PC-3 (cell line): ENCODE measurements around the gene MAP3K8. TPM values are rescaled to one million over a fixed set of nuclear protein-coding genes. Genes with fewer than 3 reads are reported as not detected.

Experiments used
- ATAC-seq: fragments of 200-7000 bp; cut with Tn5 transposase; 2 replicates; pipeline ENCODE4 v1.9.1; 2020; ENCODE audit warnings: mild to moderate bottlenecking, moderate library complexity
- BruUV-seq: library from RNA; stranded (reverse); fragments of 400-500 nt; replicated peaks from 2 replicates; lab custom pipeline; 2021; lab: Mats Ljungman, UMichigan
- CTCF ChIA-PET: fragments of 300-600 bp; sonication (Branson Sonifier 250); formaldehyde crosslinking; loops from one replicate; lab custom pipeline; 2022; ENCODE audit warnings: antibody characterized with exemption; lab: Charles Lee
- POLR2A ChIA-PET: fragments of 300-600 bp; sonication (Branson Sonifier 250); formaldehyde crosslinking; loops from one replicate; lab custom pipeline; 2022; ENCODE audit warnings: antibody characterized with exemption; ENCODE audit not compliant: unreplicated experiment; lab: Charles Lee
- DNase-seq: peaks from one replicate; pipeline ENCODE4 v3.0.0-alpha.2; 2015
- H2AFZ ChIP-seq: fragments of 300-600 bp; sonication (generic); 2 replicates; pipeline ENCODE4 v1.6.0; 2016; ENCODE audit warnings: antibody characterized with exemption, low read length
- H3F3A ChIP-seq: fragments of 300-600 bp; sonication (generic); one replicate; pipeline ENCODE4 v1.6.0; 2017; ENCODE audit warnings: antibody characterized with exemption, low read length, control low read depth, mild to moderate bottlenecking; ENCODE audit not compliant: unreplicated experiment
- H3K27ac ChIP-seq: fragments of 300-600 bp; sonication (generic); 2 replicates; pipeline ENCODE4 v1.5.1; 2016; ENCODE audit warnings: mild to moderate bottlenecking, low read length
- H3K27me3 ChIP-seq: fragments of 300-600 bp; sonication (generic); 2 replicates; pipeline ENCODE4 v1.6.1; 2016; ENCODE audit warnings: low read length, mixed read lengths
- H3K36me3 ChIP-seq: fragments of 300-600 bp; sonication (generic); 2 replicates; pipeline ENCODE4 v1.6.1; 2016; ENCODE audit warnings: low read depth, mixed run types, low read length, mixed read lengths
- H3K4me1 ChIP-seq: fragments of 300-600 bp; sonication (generic); 2 replicates; pipeline ENCODE4 v1.5.1; 2016; ENCODE audit warnings: low read length; ENCODE audit not compliant: insufficient read depth
- H3K4me2 ChIP-seq: fragments of 300-600 bp; sonication (generic); 2 replicates; pipeline ENCODE4 v1.6.0; 2016; ENCODE audit warnings: low read length
- H3K4me3 ChIP-seq: fragments of 300-600 bp; sonication (generic); 2 replicates; pipeline ENCODE4 v1.5.1; 2016; ENCODE audit warnings: mild to moderate bottlenecking, low read length, mixed read lengths
- H3K79me2 ChIP-seq: fragments of 300-600 bp; sonication (generic); 2 replicates; pipeline ENCODE4 v1.6.1; 2017; ENCODE audit warnings: low read length, mixed read lengths
- H3K9ac ChIP-seq: fragments of 300-600 bp; sonication (generic); 2 replicates; pipeline ENCODE4 v1.6.0; 2016; ENCODE audit warnings: mild to moderate bottlenecking, low read length
- H3K9me2 ChIP-seq: fragments of 300-600 bp; sonication (generic); replicated peaks from 2 replicates; pipeline ENCODE4 v1.6.1; 2016; ENCODE audit warnings: mixed run types, low read length, mixed read lengths
- H3K9me3 ChIP-seq: fragments of 300-600 bp; sonication (generic); 2 replicates; pipeline ENCODE4 v1.6.1; 2016; ENCODE audit warnings: low read length, mixed read lengths
- H4K20me1 ChIP-seq: fragments of 300-600 bp; sonication (generic); 2 replicates; pipeline ENCODE4 v1.6.1; 2016; ENCODE audit warnings: low read length, mixed read lengths
- EZH2 ChIP-seq: fragments of 300-600 bp; sonication (generic); IDR thresholded peaks from one replicate; pipeline ENCODE4 v1.6.1; 2017; ENCODE audit warnings: antibody characterized with exemption, mild to moderate bottlenecking, low read length; ENCODE audit not compliant: unreplicated experiment
- EZH2phosphoT487 ChIP-seq: fragments of 300-600 bp; sonication (generic); IDR thresholded peaks from 2 replicates; pipeline ENCODE4 v1.6.1; 2018; ENCODE audit warnings: mild to moderate bottlenecking, antibody characterized with exemption, low read length, borderline replicate concordance
- intact Hi-C: fragments of 100-400 bp; cut with micrococcal nuclease; formaldehyde crosslinking; loops from 2 replicates; pipeline ENCODE4 v1.9.0; 2023
- total RNA-seq: library from RNA; depleted of rRNA; stranded (reverse); fragments of >200 nt; gene quantifications from 2 replicates; pipeline ENCODE4 v1.2.3, GENCODE V29; 2014
- TF ChIP-seq, protein P1 (sequence below): fragments of 300-600 bp; sonication (generic); conservative IDR thresholded peaks from 2 replicates; pipeline ENCODE4 v1.5.1; 2017; ENCODE audit warnings: antibody characterized with exemption, low read depth, mild to moderate bottlenecking, low read length

MAP3K8 gene
- total RNA-seq, 1 experiment from 2014 or later, result 6.5 TPM

DNA sequence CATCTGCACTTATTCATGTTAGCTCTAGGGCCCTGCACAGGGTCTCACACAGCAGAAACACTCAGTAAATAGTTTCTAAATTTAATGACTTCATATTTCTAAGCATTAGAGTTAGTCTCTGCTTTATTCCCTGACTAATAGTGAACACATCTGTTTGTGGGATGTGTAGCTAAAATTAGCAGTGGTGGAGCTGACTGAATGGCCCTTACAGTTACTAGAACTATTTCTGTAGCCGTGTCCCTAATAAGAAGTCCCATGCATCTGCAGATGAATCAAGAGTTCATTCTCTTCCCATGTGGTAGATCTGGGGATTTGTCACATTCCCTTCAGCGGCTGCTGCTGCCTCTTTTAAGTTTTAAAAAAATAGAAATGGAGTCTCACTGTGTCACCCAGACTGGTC is 11.7 kb downstream of the MAP3K8 start:
- no peaks in the 10 kb centered on the region for H3K9me3 ChIP-seq

DNA sequence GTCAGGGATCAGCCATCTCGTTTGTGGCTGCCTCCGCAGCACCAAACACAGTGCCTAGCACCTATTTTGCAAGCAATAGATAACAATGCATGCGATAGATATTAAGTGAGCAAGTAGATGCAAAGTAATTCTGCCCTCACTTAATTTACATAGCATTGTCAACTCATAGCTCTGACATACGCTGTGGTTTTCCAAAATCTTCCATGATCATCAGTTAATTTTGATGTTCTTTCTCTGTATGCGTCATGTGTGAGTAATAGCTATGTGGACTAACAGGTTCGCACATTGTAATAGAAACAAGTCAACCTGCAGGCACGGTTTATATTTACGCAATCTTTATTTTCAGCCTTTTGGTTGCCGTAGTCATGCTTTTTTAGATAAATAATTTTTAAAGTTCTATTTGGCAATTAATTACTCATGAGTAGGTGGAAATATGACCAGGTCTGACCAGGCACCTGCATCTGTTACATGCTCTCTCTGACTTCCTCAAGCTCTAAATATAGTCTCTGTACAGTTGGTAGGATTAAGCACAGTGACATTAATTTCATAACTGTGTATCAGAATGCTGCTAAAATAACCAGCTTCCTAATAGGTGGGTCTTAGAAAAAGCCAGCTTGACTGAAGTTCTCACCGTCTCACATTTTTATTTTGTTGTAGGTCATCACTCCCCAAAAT is 13.3 kb downstream of the MAP3K8 start:
- no peaks in the 10 kb centered on the region for H4K20me1 ChIP-seq
- POLR2A ChIA-PET, result no interaction called here
- no peaks in the 10 kb centered on the region for H3K79me2 ChIP-seq
- TF ChIP-seq EZH2, result no peak
- H3K4me1 ChIP-seq, result peaks cover 12% of the 10 kb centered on the region
- H3K9ac ChIP-seq, result 0 out of 2 replicates have a peak overlapping the region, but pooled peaks have one; percentile 14
- H3K27ac ChIP-seq, result peak overlapping the region; percentile 81
- no peaks in the 10 kb centered on the region for H3K9me3 ChIP-seq
- H3K4me2 ChIP-seq, result peak overlapping the region; percentile 67
- ATAC-seq (peak; percentile 93), DNase-seq (peak; percentile 96)
- H3K9me2 ChIP-seq, result no peaks in the 10 kb centered on the region
- peak overlapping the region; percentile 37 for H3K4me3 ChIP-seq
- no TSS peak for BruUV-seq
- CTCF ChIA-PET, result interaction anchor here (0.6 kb wide), 1 partner anchor 10 kb away, joined by 3 read pairs; no protein-coding TSS in a partner anchor
- no peaks in the 10 kb centered on the region for H3K27me3 ChIP-seq
- no peaks in the 10 kb centered on the region for H3K36me3 ChIP-seq
- H2AFZ ChIP-seq, result no peak overlapping the region
- no peaks in the 10 kb centered on the region for H3F3A ChIP-seq
- intact Hi-C loops, result no loop called here

More for the DNA sequence above, 11.7 kb downstream of the MAP3K8 start:
- no TSS peak for BruUV-seq
- no peak overlapping the region for H3K4me3 ChIP-seq
- no peak overlapping the region for H2AFZ ChIP-seq
- H3K9ac ChIP-seq, result no peak overlapping the region
- no peak overlapping the region for H3K27ac ChIP-seq
- no peaks in the 10 kb centered on the region for H3K9me2 ChIP-seq
- POLR2A ChIA-PET, result interaction anchor here (0.6 kb wide), 1 partner anchor 13 kb away, joined by 3 read pairs; no protein-coding TSS in a partner anchor
- TF ChIP-seq, protein P1, sequence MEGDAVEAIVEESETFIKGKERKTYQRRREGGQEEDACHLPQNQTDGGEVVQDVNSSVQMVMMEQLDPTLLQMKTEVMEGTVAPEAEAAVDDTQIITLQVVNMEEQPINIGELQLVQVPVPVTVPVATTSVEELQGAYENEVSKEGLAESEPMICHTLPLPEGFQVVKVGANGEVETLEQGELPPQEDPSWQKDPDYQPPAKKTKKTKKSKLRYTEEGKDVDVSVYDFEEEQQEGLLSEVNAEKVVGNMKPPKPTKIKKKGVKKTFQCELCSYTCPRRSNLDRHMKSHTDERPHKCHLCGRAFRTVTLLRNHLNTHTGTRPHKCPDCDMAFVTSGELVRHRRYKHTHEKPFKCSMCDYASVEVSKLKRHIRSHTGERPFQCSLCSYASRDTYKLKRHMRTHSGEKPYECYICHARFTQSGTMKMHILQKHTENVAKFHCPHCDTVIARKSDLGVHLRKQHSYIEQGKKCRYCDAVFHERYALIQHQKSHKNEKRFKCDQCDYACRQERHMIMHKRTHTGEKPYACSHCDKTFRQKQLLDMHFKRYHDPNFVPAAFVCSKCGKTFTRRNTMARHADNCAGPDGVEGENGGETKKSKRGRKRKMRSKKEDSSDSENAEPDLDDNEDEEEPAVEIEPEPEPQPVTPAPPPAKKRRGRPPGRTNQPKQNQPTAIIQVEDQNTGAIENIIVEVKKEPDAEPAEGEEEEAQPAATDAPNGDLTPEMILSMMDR, result no peak
- TF ChIP-seq EZH2phosphoT487 (no peak), EZH2 (no peak)
- no peaks in the 10 kb centered on the region for H3K27me3 ChIP-seq
- no peaks in the 10 kb centered on the region for H3K79me2 ChIP-seq
- ATAC-seq, result no peak
- CTCF ChIA-PET, result no interaction called here
- H3K36me3 ChIP-seq, result no peaks in the 10 kb centered on the region
- H4K20me1 ChIP-seq, result no peaks in the 10 kb centered on the region
- H3K4me1 ChIP-seq, result peaks cover 12% of the 10 kb centered on the region
- H3F3A ChIP-seq, result no peaks in the 10 kb centered on the region
- peak; percentile 12 for DNase-seq
- intact Hi-C loops, result no loop called here
- no peak overlapping the region for H3K4me2 ChIP-seq

DNA sequence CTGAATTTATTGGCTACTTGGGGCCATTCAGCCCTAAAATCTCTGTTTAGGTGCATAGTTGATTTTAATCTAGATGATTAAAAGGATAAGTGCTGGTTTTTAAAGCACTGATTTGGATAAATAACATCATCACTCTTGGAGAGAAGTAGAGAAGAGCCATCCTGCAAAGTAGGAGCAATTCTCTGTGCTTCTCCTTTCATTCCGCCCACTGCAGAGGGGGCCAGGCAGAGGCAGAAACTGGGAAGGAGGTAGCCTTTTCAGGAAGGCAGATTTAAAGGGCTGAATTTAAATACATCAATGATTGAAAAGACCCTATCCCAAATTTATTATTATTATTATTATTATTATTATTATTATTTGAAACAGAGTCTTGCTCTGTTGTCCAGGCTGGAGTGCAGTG is 14.1 kb downstream of the MAP3K8 start:
- peak overlapping the region; percentile 81 for H3K27ac ChIP-seq
- H2AFZ ChIP-seq, result no peak overlapping the region
- H3K79me2 ChIP-seq, result no peaks in the 10 kb centered on the region
- H3K9ac ChIP-seq, result no peak overlapping the region
- no peaks in the 10 kb centered on the region for H3F3A ChIP-seq
- no peaks in the 10 kb centered on the region for H3K9me3 ChIP-seq
- H3K4me2 ChIP-seq, result peak overlapping the region; percentile 67
- H4K20me1 ChIP-seq, result no peaks in the 10 kb centered on the region
- ChIA-PET CTCF (no interaction called here), POLR2A (no interaction called here)
- TF ChIP-seq, protein P1, result no peak
- TF ChIP-seq EZH2 (no peak), EZH2phosphoT487 (no peak)
- intact Hi-C loops, result no loop called here
- H3K27me3 ChIP-seq, result no peaks in the 10 kb centered on the region
- no peaks in the 10 kb centered on the region for H3K36me3 ChIP-seq
- no peaks in the 10 kb centered on the region for H3K9me2 ChIP-seq
- ATAC-seq, result no peak
- no peak for DNase-seq
- BruUV-seq, result no TSS peak
- H3K4me1 ChIP-seq, result peaks cover 12% of the 10 kb centered on the region
- H3K4me3 ChIP-seq, result no peak overlapping the region
